NCI-H2081 (cell line): ENCODE data around the gene PDCL2.
"Not testable (repeated sequence)": the region's sequence is repeated elsewhere in the genome, so short reads cannot be mapped to it uniquely, and the experiment has no call there.

ENCODE experiments used
- DNase-seq, 2 experiments: peaks; one replicate each; lab custom pipeline; 2025; lab: John Stamatoyannopoulos, UW

Gene PDCL2, protein sequence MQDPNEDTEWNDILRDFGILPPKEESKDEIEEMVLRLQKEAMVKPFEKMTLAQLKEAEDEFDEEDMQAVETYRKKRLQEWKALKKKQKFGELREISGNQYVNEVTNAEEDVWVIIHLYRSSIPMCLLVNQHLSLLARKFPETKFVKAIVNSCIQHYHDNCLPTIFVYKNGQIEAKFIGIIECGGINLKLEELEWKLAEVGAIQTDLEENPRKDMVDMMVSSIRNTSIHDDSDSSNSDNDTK

GRCh38 chr4:55592014-55592413 is at the start of gene PDCL2:
Gene PDCL2 (minus strand): TSS chr4:55592245. CDS start chr4:55592109, 136 bp downstream.
- no peak for DNase-seq

- no peak for DNase-seq
These were observed 45.3 kb upstream of the PDCL2 start for GRCh38 chr4:55637272-55637820.

DNA sequence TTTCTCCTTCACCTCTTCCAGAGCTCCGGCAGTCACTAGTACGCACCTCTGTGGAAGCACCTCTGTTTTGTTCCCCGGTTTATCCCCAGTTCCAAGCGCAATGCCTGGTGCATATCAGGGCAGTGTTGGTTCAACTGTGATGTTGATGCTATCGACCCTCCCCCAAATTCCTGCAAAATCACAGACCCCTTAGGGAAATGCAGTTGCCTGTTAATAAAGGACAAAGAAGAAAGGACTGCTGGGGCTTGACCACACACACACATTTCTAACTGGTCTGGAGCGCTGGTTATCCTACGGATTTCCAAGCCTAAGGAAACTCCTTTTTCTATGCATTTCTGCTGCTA is 44.6 kb upstream of the PDCL2 start:
- no peak for DNase-seq

- peak; percentile 67 to 74 for DNase-seq
These were observed 44.0 kb upstream of the PDCL2 start, which contains the start of gene NMU for GRCh38 chr4:55635741-55636655. Gene NMU (minus strand): TSS chr4:55636298. CDS start chr4:55636192, 106 bp downstream.

DNA sequence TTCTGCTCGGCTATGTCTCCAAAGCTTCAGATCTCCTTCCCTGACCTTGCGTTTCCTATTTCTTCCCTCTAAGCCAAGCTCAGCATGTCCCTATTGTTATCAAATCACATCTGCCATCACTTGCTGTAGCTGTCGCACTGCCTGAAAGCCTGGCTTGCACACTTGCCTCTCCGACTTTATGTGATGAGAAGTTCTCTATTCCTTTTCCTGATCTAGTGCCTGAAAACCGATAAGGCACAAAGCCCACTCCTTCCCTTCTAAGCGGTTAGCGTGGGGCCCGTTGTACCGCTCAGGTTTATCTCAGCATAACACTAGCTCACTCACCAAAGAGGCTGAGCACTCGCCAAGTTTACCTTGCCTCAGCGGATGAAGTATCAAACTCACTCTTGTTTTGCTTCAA is 43.2 kb upstream of the PDCL2 start:
- DNase-seq: peak; percentile 17 to 43

DNA sequence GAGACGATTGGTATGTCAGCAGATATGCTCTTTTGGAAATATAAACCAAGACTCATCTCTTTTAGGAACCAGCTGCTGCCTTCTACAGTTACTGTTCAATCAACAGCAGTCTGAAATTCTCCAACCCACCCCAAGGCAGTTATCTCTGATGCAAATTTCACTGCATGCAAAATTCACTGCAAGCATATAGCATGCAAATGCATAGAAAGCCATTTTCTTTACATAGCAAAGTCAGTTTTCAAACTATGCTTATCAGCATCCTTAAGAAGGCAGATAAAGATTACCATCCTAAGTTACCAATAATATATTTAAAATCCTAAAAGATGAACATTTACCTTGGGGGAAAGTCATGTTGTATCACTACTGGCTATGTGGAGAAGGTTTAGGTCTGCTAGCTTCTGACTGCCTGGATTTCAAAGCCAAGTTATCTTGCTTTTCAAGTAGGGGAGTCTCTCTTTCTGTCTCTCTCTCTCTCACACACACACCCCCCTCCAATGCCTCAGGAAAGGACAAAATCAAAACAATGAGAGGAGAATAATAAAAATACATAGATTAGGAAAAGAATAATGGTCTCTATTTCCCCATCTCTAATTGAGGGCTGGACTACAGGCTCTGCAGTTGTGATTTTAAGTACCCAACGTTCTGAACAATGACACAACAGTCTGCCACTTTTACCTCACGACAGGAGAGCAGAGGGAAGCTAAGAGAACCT is 42.5 kb upstream of the PDCL2 start:
- DNase-seq: no peak

DNA sequence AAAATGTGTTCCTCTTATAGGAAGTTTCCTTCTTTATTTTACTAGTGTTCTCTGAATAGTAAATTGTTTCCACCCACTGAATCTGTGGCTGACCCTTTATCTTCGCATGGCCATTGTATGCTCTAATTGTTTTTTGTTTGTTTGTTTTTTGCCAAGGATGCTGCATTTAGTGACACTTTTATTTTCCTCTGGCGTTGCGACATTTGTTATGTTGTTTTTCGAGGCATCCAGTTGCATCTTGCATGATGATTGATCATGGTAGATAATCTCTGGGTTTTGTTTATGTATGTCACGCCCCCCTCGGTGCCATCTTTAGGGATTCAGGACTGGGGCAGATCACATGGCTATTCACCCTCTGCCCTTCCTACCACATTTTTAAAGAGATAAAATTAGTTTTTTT is 41.9 kb upstream of the PDCL2 start:
- no peak for DNase-seq

GRCh38 chr4:55625835-55626234 is 33.8 kb upstream of the PDCL2 start:
- DNase-seq: no peak

DNA sequence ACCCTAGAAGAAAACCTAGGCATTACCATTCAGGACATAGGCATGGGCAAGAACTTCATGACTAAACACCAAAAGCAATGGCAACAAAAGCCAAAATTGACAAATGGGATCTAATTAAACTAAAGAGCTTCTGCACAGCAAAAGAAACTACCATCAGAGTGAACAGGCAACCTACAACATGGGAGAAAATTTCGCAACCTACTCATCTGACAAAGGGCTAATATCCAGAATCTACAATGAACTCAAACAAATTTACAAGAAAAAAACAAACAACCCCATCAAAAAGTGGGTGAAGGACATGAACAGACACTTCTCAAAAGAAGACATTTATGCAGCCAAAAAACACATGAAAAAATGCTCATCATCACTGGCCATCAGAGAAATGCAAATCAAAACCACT is 32.0 kb upstream of the PDCL2 start:
- not testable (repeated sequence) for DNase-seq

- no peak for DNase-seq
These were observed 26.6 kb upstream of the PDCL2 start for GRCh38 chr4:55618546-55619143.

DNA sequence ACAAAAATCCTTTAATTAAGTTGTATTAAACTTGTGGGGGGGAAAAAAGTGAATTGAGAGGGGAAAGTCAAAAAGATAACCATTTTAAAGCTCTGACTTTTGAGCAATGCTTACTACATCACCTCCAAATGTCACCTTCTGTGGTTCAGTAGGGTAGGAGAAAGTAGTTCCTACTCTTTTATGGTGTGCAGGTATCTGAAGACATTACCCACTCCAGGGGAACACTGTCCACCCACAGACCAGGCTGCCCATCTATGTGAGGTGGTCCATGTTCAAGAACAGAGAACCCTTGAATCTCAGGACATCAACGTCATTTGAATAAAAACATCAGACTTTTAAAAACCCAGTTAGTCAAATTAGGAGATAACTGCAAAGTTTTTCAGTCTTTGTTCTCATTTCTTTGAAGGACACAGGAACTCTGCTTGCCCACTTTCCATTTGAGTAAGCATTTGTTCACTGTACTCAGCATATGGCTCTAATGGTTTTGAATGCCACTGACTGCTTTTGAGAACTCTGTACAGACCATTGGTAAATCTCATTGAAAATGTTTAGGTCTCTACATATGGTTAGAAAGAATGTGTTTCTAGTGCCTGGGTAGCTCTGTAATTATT is 25.6 kb upstream of the PDCL2 start:
- no peak for DNase-seq

- DNase-seq: no peak
These were observed 23.0 kb upstream of the PDCL2 start for GRCh38 chr4:55615008-55615407.

DNA sequence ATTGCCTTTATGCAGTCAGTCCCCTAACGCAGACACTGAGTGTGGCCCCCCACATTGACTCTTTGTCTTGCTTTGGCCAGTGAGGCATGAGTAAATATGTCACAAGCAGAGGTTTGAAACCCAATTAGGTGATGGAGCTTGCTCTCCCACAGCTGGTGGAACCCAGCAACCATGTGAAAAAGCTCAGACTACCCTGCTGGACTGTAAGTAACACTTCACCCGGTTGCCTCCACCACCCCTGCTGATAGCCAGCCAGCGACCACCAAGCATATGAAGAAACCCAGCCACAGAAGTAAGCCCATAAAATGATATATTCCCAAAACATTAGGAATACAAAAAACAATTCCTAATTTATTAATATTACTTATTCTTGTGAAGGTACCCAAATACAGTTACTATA is 21.6 kb upstream of the PDCL2 start:
- DNase-seq: no peak

- DNase-seq: no peak
These were observed 20.3 kb upstream of the PDCL2 start for GRCh38 chr4:55612341-55612740.

DNA sequence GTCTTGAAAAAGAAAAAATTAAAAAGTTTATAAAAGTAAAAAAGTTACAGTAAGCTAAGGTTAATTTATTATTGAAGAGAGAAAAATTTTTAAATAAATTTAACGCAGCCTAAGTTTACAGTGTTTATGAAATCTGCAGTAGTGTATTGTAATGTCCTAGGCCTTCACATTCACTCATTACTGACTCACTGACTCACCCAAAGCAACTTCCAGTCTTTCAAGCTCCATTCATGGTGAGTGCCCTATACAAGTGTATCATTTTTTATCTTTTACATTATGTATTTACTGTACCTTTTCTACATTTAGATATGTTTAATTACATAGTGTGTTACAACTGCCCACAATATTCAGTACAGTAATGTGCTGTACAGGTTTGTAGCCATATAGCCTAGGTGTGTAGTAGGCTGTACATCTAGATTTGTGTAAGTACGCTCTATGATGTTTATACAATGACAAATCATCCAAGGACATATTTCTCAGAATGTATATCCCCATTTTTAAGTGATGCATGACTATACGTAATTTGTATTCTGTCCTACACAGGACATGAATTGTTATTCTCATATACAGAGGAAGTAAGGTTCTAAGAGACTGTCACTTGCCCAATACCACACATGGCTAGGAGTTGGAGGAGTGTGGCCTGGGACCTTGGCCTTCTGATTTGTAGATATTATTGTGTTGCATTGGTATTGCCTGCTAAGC is 19.5 kb upstream of the PDCL2 start:
- DNase-seq: no peak

DNA sequence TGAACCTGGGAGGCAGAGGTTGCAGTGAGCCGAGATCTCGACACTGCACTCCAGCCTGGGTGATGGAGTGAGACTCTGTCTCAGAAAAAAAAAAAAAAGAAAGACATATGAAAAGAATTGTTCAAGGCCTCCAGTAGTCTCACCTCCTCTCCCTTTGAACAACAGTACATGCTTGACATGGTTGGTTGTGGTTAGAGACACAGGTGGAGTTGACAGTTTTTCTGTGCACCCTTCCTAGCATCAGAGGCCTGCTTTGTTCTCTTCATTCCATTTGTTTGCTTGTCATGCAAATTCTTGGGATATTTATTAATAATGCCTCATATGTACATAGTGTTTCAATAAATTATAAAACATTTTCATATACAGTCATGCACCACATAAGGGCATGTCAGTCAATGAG is 18.3 kb upstream of the PDCL2 start:
- no peak for DNase-seq

DNA sequence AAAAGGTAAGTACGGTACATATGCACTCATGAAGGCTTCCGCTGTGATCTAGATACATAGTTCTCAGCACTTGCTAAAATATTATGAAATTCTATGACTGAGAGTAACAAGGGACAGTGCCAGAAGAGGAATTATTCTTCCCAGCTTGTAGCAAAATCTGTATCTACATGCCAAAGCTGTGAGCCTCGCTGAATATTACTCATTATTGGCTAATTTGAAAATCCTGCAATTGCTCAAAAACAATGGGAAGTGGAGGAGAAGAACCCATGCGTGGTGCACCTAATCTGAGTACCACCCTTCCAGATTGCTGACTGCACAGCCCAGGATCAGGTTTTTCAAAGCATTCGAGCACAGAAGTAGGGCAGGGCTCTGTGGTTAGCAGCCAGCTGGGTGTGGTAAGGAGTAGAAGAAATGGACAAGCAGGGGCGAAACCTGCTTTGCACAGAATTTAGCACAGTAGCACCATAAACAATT is 17.4 kb upstream of the PDCL2 start:
- DNase-seq: no peak

DNA sequence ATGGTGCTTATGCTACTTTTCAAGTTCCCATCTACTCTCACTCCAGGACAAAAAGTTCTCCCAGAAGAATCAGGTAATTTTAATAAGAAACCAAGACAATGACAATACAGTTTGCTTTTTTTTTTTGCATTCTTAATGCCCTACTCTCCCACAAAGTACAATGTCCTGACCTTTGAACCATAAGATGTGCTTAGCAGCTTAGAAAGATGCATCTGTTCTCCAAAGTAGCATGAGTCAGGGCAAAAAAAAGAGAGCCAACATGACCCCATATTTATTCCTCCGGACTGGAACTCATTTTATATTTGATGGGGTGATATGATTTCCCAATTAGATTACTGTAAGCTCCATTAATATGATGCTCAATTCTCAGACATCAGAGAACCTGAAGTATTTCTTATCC is 16.5 kb upstream of the PDCL2 start:
- DNase-seq: no peak

- DNase-seq: no peak
These were observed 13.0 kb upstream of the PDCL2 start for GRCh38 chr4:55604996-55605395.

DNA sequence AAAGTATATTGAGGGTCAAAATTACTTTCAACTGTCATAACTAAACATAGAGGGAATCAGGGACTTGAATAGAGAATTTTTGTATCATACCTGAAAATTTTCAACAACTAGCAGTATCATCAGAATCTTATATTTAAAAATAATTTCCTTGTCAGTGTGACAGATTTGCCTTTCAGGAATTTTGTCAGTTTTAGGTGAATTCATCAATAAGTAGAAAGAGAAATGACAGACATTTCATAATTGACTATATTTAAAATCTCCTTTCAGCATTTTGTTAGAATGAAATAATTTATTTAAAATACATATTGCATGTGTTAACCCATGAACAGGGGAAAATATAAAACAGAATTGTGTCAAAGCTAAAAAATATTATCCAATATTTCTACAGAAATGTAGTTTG is 8.6 kb upstream of the PDCL2 start:
- DNase-seq: no peak

DNA sequence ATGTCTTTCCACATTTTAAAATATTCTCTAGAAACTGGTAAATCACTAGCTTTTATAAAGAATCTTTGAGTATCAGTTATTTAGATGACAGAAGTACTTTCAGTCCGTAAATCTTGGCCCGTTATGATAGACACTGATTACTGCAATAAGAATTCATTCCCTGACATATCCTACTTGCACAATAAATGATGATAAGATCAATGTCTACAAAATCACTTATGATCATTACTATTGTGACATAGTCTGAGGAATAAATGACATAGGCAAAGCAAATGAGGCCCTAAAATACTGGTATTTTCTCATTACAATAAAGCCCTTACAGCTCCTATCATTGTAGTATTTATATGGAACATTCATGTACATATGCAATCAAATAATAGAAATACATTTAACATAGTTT is 6.6 kb upstream of the PDCL2 start:
- DNase-seq: no peak
